ENCODE results near the gene GALNS. TPM values are rescaled to one million over a fixed set of nuclear protein-coding genes. Genes with fewer than 3 reads are reported as not detected.

The GALNS gene
- total RNA-seq, 1 donor from 2014 or later = 24.7 TPM

GRCh38 chr16:88769617-88770460 is 86.9 kb downstream of the GALNS start:
- Mint-ChIP-seq H3K9me3 (ENCODE audit: unreplicated experiment) (no peaks in the 10 kb centered on the region), H3K27me3 (ENCODE audit: unreplicated experiment) (peaks cover 8% of the 10 kb centered on the region), H3K4me3 (ENCODE audit: unreplicated experiment) (no peak overlapping the region), H3K36me3 (ENCODE audit: low read depth, unreplicated experiment) (no peaks in the 10 kb centered on the region), H3K4me1 (ENCODE audit: unreplicated experiment) (peaks cover 22% of the 10 kb centered on the region), H3K27ac (ENCODE audit: unreplicated experiment) (peak overlapping the region; percentile 44)
- no peak for TF ChIP-seq CTCF (IDR thresholded peaks at IDR 0.05; ENCODE audit: unreplicated experiment)
- peak; percentile 38 for DNase-seq (ENCODE audit: low spot score)

GRCh38 chr16:88768071-88768783 is 88.5 kb downstream of the GALNS start:
- TF ChIP-seq CTCF (IDR thresholded peaks at IDR 0.05; ENCODE audit: unreplicated experiment) = no peak
- Mint-ChIP-seq H3K27ac (ENCODE audit: unreplicated experiment) (no peak overlapping the region), H3K27me3 (ENCODE audit: unreplicated experiment) (peaks cover 8% of the 10 kb centered on the region), H3K4me3 (ENCODE audit: unreplicated experiment) (no peak overlapping the region), H3K36me3 (ENCODE audit: low read depth, unreplicated experiment) (peaks cover 6% of the 10 kb centered on the region), H3K9me3 (ENCODE audit: unreplicated experiment) (no peaks in the 10 kb centered on the region), H3K4me1 (ENCODE audit: unreplicated experiment) (peaks cover 28% of the 10 kb centered on the region)
- no peak for DNase-seq (ENCODE audit: low spot score)

GRCh38 chr16:88767546-88768070 is 89.1 kb downstream of the GALNS start:
- Mint-ChIP-seq H3K4me1 (ENCODE audit: unreplicated experiment) (peaks cover 29% of the 10 kb centered on the region), H3K27ac (ENCODE audit: unreplicated experiment) (peak overlapping the region; percentile 25), H3K27me3 (ENCODE audit: unreplicated experiment) (peaks cover 8% of the 10 kb centered on the region), H3K36me3 (ENCODE audit: low read depth, unreplicated experiment) (peaks cover 8% of the 10 kb centered on the region), H3K4me3 (ENCODE audit: unreplicated experiment) (no peak overlapping the region), H3K9me3 (ENCODE audit: unreplicated experiment) (no peaks in the 10 kb centered on the region)
- no peak for DNase-seq (ENCODE audit: low spot score)
- no peak for TF ChIP-seq CTCF (IDR thresholded peaks at IDR 0.05; ENCODE audit: unreplicated experiment)

- no peak for TF ChIP-seq CTCF (IDR thresholded peaks at IDR 0.05; ENCODE audit: unreplicated experiment)
- peaks cover 29% of the 10 kb centered on the region for H3K4me1 Mint-ChIP-seq (ENCODE audit: unreplicated experiment)
- peaks cover 8% of the 10 kb centered on the region for H3K36me3 Mint-ChIP-seq (ENCODE audit: low read depth, unreplicated experiment)
- no peaks in the 10 kb centered on the region for H3K9me3 Mint-ChIP-seq (ENCODE audit: unreplicated experiment)
- peak overlapping the region; percentile 25 for H3K27ac Mint-ChIP-seq (ENCODE audit: unreplicated experiment)
- no peak for DNase-seq (ENCODE audit: low spot score)
- H3K4me3 Mint-ChIP-seq (ENCODE audit: unreplicated experiment) = peak overlapping the region; percentile 40
- peaks cover 8% of the 10 kb centered on the region for H3K27me3 Mint-ChIP-seq (ENCODE audit: unreplicated experiment)
Measured at GRCh38 chr16:88766975-88767374, 89.8 kb downstream of the GALNS start.

Data from endothelial cell (in vitro differentiated cells).